HG03575 (cell line): ENCODE data around the gene PLCD3.

Experiments
- ATAC-seq: cut with Tn5 transposase; IDR thresholded peaks from one replicate; pipeline ENCODE4 v1.9.1; 2021; ENCODE audit not compliant: unreplicated experiment, insufficient number of reproducible peaks, low FRiP score; ENCODE audit errors: extremely low read depth

PLCD3 gene, protein sequence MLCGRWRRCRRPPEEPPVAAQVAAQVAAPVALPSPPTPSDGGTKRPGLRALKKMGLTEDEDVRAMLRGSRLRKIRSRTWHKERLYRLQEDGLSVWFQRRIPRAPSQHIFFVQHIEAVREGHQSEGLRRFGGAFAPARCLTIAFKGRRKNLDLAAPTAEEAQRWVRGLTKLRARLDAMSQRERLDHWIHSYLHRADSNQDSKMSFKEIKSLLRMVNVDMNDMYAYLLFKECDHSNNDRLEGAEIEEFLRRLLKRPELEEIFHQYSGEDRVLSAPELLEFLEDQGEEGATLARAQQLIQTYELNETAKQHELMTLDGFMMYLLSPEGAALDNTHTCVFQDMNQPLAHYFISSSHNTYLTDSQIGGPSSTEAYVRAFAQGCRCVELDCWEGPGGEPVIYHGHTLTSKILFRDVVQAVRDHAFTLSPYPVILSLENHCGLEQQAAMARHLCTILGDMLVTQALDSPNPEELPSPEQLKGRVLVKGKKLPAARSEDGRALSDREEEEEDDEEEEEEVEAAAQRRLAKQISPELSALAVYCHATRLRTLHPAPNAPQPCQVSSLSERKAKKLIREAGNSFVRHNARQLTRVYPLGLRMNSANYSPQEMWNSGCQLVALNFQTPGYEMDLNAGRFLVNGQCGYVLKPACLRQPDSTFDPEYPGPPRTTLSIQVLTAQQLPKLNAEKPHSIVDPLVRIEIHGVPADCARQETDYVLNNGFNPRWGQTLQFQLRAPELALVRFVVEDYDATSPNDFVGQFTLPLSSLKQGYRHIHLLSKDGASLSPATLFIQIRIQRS

GRCh38 chr17:45132320-45132571, at the start of gene PLCD3:
TSS of gene PLCD3 (minus strand) at chr17:45132515. CDS start at chr17:45132410, 105 bp downstream.
- ATAC-seq, result no peak

GRCh38 chr17:45177563-45177962, 45.2 kb upstream of the PLCD3 start:
- ATAC-seq, result no peak

GRCh38 chr17:45175759-45176115, 43.4 kb upstream of the PLCD3 start:
- ATAC-seq, result no peak

GRCh38 chr17:45172541-45173286, 40.4 kb upstream of the PLCD3 start:
- no peak for ATAC-seq

- ATAC-seq, result no peak
Observed at GRCh38 chr17:45172232-45172540, 39.9 kb upstream of the PLCD3 start.

GRCh38 chr17:45171338-45172231, 39.3 kb upstream of the PLCD3 start:
- no peak for ATAC-seq

DNA sequence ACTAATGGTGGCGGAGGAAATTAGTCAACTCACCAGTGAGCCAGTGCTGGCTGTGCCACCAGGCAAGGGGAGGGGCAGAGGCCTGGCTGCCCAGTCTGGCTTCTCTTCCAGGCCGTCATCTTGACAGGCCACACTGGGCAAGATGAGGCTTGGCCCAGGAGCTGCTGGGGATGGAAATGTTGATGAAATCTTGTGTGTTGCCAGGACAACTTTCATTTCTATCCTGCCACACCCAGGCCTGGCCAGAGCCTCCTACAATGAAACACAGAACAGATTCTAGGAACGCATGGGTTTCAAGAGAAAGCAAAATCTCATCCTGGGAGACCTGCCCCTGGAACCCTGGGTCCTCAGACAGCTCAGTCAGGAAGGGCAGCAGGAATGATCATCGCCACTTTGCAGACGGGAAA, 38.6 kb upstream of the PLCD3 start:
- ATAC-seq, result no peak

- no peak for ATAC-seq
Observed at GRCh38 chr17:45170280-45170930, 38.1 kb upstream of the PLCD3 start.

DNA sequence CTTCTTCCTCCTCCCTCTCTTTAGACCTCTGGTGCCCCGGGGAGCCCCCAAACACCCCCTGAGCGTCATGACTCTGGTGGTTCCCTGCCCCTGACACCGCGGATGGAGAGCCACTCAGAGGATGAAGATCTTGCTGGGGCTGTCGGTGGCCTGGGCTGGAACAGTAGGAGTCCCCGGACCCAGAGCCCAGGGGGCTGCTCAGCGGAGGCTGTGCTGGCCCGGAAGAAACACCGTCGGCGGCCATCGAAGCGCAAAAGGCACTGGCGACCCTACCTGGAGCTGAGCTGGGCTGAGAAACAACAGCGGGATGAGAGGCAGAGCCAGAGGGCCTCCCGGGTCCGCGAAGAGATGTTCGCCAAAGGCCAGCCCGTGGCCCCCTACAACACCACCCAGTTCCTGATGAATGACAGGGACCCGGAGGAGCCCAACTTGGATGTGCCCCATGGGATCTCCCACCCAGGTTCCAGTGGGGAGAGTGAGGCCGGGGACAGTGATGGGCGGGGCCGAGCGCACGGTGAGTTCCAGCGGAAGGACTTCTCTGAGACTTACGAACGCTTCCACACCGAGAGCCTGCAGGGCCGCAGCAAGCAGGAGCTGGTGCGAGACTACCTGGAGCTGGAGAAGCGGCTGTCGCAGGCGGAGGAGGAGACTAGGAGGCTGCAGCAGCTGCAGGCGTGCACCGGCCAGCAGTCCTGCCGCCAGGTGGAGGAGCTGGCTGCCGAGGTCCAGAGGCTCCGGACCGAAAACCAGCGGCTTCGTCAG, 36.9 kb upstream of the PLCD3 start:
- ATAC-seq, result no peak

DNA sequence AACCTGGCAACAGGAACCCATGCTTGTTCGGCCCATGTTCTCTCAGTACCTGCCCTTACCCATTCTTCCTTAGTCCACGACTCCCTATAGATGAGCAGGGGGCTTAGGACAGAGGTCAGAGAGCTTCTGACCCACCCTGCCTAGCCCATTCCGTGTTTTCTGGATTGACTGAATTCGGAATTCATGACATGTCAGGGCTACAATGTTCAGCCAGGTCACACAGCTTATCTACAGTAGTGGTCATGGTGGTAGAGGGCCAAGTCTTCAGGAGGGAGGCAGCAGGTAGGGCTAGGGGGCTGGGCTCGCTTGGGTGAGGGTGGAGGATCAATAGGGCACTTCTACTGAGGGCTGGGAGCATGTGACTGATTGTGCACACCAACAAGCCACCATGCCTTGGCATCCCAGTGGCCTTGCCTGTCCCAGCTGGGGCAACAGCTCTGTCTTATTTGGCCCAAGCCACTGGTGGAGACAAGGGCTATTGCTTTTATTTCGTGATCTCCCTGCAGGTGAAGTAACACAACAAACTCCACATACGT, 32.5 kb upstream of the PLCD3 start:
- ATAC-seq, result no peak

- no peak for ATAC-seq
Observed at GRCh38 chr17:45162025-45162687, 29.8 kb upstream of the PLCD3 start.

- peak; percentile 81 for ATAC-seq
Observed at GRCh38 chr17:45161288-45162024, 29.1 kb upstream of the PLCD3 start, which contains the start of gene HEXIM2. TSS of gene HEXIM2 (plus strand) at chr17:45161875. CDS start at chr17:45162794, 919 bp downstream.

GRCh38 chr17:45160447-45161287, 28.4 kb upstream of the PLCD3 start:
- no peak for ATAC-seq

- no peak for ATAC-seq
Observed at GRCh38 chr17:45156242-45156641, 23.9 kb upstream of the PLCD3 start.

GRCh38 chr17:45155483-45155882, 23.2 kb upstream of the PLCD3 start:
- ATAC-seq, result no peak

- no peak for ATAC-seq
Observed at GRCh38 chr17:45155029-45155428, 22.7 kb upstream of the PLCD3 start.
